Prostate gland (tissue), 2 donors: Measurements from ENCODE around the gene TCF4. TPM values are rescaled to one million over a fixed set of nuclear protein-coding genes. Genes with fewer than 3 reads are reported as not detected.

ENCODE experiments used
- DNase-seq: peaks from one replicate; pipeline ENCODE4 v3.0.0-alpha.2; 2019; ENCODE audit warnings: low spot score
- H3K27ac ChIP-seq, 2 donors: fragments of 200-600 bp; sonication (generic); 2 replicates each; pipeline ENCODE4 v1.5.1; 2017 to 2019
- H3K27me3 ChIP-seq: fragments of 200-600 bp; sonication (generic); replicated peaks from 2 replicates; pipeline ENCODE4 v1.5.1; 2019; ENCODE audit not compliant: insufficient read depth
- H3K36me3 ChIP-seq, 2 donors: fragments of 200-600 bp; sonication (generic); 1 replicate in 1 of 2; 2 replicates in 1 of 2; pipeline versions ENCODE4 v1.5.1 to v1.8.1; 2017 to 2019
- H3K4me1 ChIP-seq: fragments of 200-600 bp; sonication (generic); replicated peaks from 2 replicates; pipeline ENCODE4 v1.5.1; 2019
- H3K4me3 ChIP-seq, 2 donors: fragments of 200-600 bp; sonication (generic); 2 replicates each; pipeline ENCODE4 v1.5.1; 2017 to 2019
- H3K9me3 ChIP-seq: fragments of 200-600 bp; sonication (generic); 2 replicates; pipeline ENCODE4 v1.5.1; 2017
- POLR2A ChIP-seq: fragments of 450-650 bp; IDR thresholded peaks from one replicate; pipeline ENCODE4 v1.6.1; 2016; ENCODE audit warnings: antibody characterized with exemption, mild to moderate bottlenecking
- POLR2AphosphoS5 ChIP-seq: sonication (generic); formaldehyde crosslinking; IDR thresholded peaks from one replicate; pipeline ENCODE4 v1.6.1; 2017; ENCODE audit warnings: antibody characterized with exemption
- WGBS: methylation state at CpG from one replicate; pipeline ENCODE4 v1.1.5; 2018; 5-methylcytosine and 5-hydroxymethylcytosine counted together
- intact Hi-C: fragments of 100-400 bp; cut with DNase I; formaldehyde crosslinking; loops from one replicate; pipeline ENCODE4 v1.14.2; 2022
- total RNA-seq, 2 donors: library from RNA; depleted of rRNA; stranded (reverse); fragments of >200 nt; gene quantifications; one replicate each; pipeline ENCODE4 v1.1.0, GENCODE V29; 2016
- TF ChIP-seq, protein P1 (sequence below), 4 experiments: fragments of 200-600 bp in 2 of 4; fragments of 450-650 bp in 2 of 4; sonication (generic) in 2 of 4; IDR thresholded peaks; 1 replicate in 3 of 4; 2 replicates in 1 of 4; pipeline ENCODE4 v1.5.1; 2016 to 2019; ENCODE audit warnings: antibody characterized with exemption in 4 of 4, mild to moderate bottlenecking in 2 of 4, moderate library complexity in 2 of 4

Gene TCF4
- total RNA-seq, 2 donors from 2014 or later: 29.8 to 87.2 TPM

DNA sequence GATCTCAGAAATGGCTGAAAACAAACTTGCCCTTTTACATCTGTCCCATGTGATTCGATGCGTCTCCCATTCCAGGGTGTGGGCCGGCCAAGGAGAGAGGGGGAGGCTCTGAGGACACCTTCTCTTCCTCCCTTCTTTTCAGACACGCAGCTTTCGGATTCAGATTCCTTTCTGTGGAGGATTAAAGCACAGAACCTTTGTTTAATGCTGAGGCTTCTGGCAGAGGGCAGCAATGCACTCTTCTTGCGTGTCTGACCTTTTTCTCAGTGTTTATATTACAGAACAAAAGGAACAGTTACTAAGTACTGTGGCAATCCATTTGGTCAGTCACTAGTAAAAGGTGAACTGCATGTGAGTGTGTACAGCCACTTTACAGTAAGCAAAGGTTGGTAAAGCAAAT is 359.8 kb downstream of the TCF4 start:
- Histone ChIP-seq H3K9me3 (no peaks in the 10 kb centered on the region), H3K4me1 (no peaks in the 10 kb centered on the region), H3K4me3 (no peak overlapping the region), H3K27me3 (no peaks in the 10 kb centered on the region), H3K27ac (no peak overlapping the region), H3K36me3 (no peaks in the 10 kb centered on the region)
- no peak for DNase-seq
- TF ChIP-seq POLR2A (no peak), POLR2AphosphoS5 (no peak)
- TF ChIP-seq, protein P1, sequence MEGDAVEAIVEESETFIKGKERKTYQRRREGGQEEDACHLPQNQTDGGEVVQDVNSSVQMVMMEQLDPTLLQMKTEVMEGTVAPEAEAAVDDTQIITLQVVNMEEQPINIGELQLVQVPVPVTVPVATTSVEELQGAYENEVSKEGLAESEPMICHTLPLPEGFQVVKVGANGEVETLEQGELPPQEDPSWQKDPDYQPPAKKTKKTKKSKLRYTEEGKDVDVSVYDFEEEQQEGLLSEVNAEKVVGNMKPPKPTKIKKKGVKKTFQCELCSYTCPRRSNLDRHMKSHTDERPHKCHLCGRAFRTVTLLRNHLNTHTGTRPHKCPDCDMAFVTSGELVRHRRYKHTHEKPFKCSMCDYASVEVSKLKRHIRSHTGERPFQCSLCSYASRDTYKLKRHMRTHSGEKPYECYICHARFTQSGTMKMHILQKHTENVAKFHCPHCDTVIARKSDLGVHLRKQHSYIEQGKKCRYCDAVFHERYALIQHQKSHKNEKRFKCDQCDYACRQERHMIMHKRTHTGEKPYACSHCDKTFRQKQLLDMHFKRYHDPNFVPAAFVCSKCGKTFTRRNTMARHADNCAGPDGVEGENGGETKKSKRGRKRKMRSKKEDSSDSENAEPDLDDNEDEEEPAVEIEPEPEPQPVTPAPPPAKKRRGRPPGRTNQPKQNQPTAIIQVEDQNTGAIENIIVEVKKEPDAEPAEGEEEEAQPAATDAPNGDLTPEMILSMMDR (IDR thresholded peaks at IDR 0.05): no peak
- 62% methylated on average over 6 of the region's 6 CpGs for WGBS
- intact Hi-C loops: no loop called here

- WGBS: 85% methylated on average over 3 of the region's 3 CpGs
- H3K4me1 ChIP-seq: no peaks in the 10 kb centered on the region
- H3K27ac ChIP-seq: no peak overlapping the region
- no peaks in the 10 kb centered on the region for H3K9me3 ChIP-seq
- intact Hi-C loops: no loop called here
- H3K36me3 ChIP-seq: no peaks in the 10 kb centered on the region
- TF ChIP-seq, protein P1 (IDR thresholded peaks at IDR 0.05): no peak
- TF ChIP-seq POLR2A: no peak
- TF ChIP-seq POLR2AphosphoS5: no peak
- H3K27me3 ChIP-seq: no peaks in the 10 kb centered on the region
- no peak for DNase-seq
- no peak overlapping the region for H3K4me3 ChIP-seq
Observed at GRCh38 chr18:55227771-55228170, 360.2 kb downstream of the TCF4 start.

GRCh38 chr18:55226044-55226443 is 361.9 kb downstream of the TCF4 start:
- no peak for DNase-seq
- 41% methylated on average over 2 of the region's 2 CpGs for WGBS
- Histone ChIP-seq H3K27ac (no peak overlapping the region), H3K27me3 (no peaks in the 10 kb centered on the region), H3K9me3 (no peaks in the 10 kb centered on the region), H3K36me3 (no peaks in the 10 kb centered on the region), H3K4me3 (no peak overlapping the region), H3K4me1 (no peaks in the 10 kb centered on the region)
- TF ChIP-seq POLR2A (no peak), POLR2AphosphoS5 (no peak)
- TF ChIP-seq, protein P1 (IDR thresholded peaks at IDR 0.05): no peak
- intact Hi-C loops: no loop called here

DNA sequence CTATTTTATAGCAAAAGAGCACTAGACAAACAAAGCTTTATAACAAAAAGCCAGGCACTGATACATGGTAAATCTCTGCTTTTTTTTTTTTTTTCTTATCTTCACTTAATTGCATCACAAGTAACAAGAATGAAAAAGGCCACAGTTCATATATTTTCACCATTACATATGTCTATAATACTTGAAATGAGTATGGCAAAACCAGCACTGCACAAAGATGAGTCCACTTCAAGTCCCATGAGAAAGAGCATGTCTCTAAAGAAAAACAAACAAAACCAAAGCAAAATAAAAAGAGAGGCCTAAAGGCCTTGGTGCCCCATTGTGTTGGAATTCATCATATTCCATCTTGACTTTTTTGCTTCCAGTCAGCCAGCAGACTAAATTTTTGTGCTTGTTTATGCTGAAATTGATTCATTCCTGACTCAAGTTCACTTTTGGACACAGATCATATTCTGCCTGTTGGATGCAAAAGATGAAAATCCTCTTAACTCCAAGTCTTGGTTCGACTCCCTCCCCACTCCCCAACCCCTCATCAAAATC is 363.8 kb downstream of the TCF4 start:
- intact Hi-C loops: no loop called here
- H3K9me3 ChIP-seq: no peaks in the 10 kb centered on the region
- no peak overlapping the region for H3K4me3 ChIP-seq
- DNase-seq: no peak
- TF ChIP-seq, protein P1 (IDR thresholded peaks at IDR 0.05): no peak
- no peak for TF ChIP-seq POLR2AphosphoS5
- no peak for TF ChIP-seq POLR2A
- no peak overlapping the region for H3K27ac ChIP-seq
- WGBS: 76% methylated on average over 1 of the region's 1 CpG
- H3K4me1 ChIP-seq: no peaks in the 10 kb centered on the region
- H3K36me3 ChIP-seq: no peaks in the 10 kb centered on the region
- no peaks in the 10 kb centered on the region for H3K27me3 ChIP-seq

- Histone ChIP-seq H3K27me3 (no peaks in the 10 kb centered on the region), H3K4me1 (no peaks in the 10 kb centered on the region), H3K9me3 (no peaks in the 10 kb centered on the region), H3K36me3 (no peaks in the 10 kb centered on the region), H3K27ac (no peak overlapping the region), H3K4me3 (no peak overlapping the region)
- TF ChIP-seq, protein P1 (IDR thresholded peaks at IDR 0.05): no peak
- TF ChIP-seq POLR2A: no peak
- no peak for TF ChIP-seq POLR2AphosphoS5
- intact Hi-C loops: no loop called here
- WGBS: 91% methylated on average over 3 of the region's 3 CpGs
- DNase-seq: no peak
Observed at GRCh38 chr18:55221622-55222021, 366.4 kb downstream of the TCF4 start.
